SK-N-SH (cell line): Measurements from ENCODE around the gene MICALL1.

Source experiments
- CTCF ChIP-seq: fragments of 200-600 bp; sonication (generic); IDR thresholded peaks from 2 replicates; pipeline ENCODE4 v1.6.1; 2017; ENCODE audit warnings: antibody characterized with exemption, mild to moderate bottlenecking, moderate library complexity
- EP300 ChIP-seq, 2 experiments: IDR thresholded peaks; 2 replicates each; pipeline versions ENCODE4 v1.4.0 to v1.6.1; 2012; ENCODE audit warnings: borderline replicate concordance in 1 of 2, low read depth in 1 of 2, low read length in 1 of 2
- EZH2phosphoT487 ChIP-seq: fragments of 200-600 bp; sonication (generic); IDR thresholded peaks from 2 replicates; pipeline ENCODE4 v1.6.1; 2017; ENCODE audit warnings: low read depth, mixed run types, mild to moderate bottlenecking, antibody characterized with exemption, moderate library complexity, borderline replicate concordance
- FOXM1 ChIP-seq: IDR thresholded peaks from 2 replicates; pipeline ENCODE4 v1.4.0; 2012; ENCODE audit warnings: low read depth, mild to moderate bottlenecking
- JUND ChIP-seq: IDR thresholded peaks from 2 replicates; pipeline ENCODE4 v1.4.0; 2012
- MAX ChIP-seq: IDR thresholded peaks from 2 replicates; pipeline ENCODE4 v1.4.0; 2012; ENCODE audit warnings: low read depth
- NFIC ChIP-seq: IDR thresholded peaks from 2 replicates; pipeline ENCODE4 v1.4.0; 2012; ENCODE audit warnings: borderline replicate concordance
- POLR2AphosphoS5 ChIP-seq: IDR thresholded peaks from 2 replicates; pipeline ENCODE4 v1.6.1; 2012; ENCODE audit warnings: low read depth, low read length
- RAD21 ChIP-seq: IDR thresholded peaks from 2 replicates; pipeline ENCODE4 v1.6.1; 2012; ENCODE audit warnings: mild to moderate bottlenecking, low read length
- RCOR1 ChIP-seq: fragments of 150-350 bp; IDR thresholded peaks from 2 replicates; pipeline ENCODE4 v1.6.1; 2017; ENCODE audit warnings: antibody characterized with exemption, low read length
- REST ChIP-seq: IDR thresholded peaks from 2 replicates; pipeline ENCODE4 v1.6.1; 2012; ENCODE audit warnings: mild to moderate bottlenecking, low read depth, low read length, moderate library complexity
- SIN3A ChIP-seq: IDR thresholded peaks from 2 replicates; pipeline ENCODE4 v1.6.1; 2012; ENCODE audit warnings: low read depth, mild to moderate bottlenecking, low read length, moderate library complexity, borderline replicate concordance
- SMC3 ChIP-seq: IDR thresholded peaks from 2 replicates; pipeline ENCODE4 v1.6.1; 2012; ENCODE audit warnings: low read depth, low read length, improper control_type of control experiment

GRCh38 chr22:37894939-37895670 is 11.0 kb upstream of the MICALL1 start:
- TF ChIP-seq RAD21 (no peak), FOXM1 (no peak), CTCF (no peak), POLR2AphosphoS5 (no peak), EP300 (IDR thresholded peaks at IDR 0.05; ENCODE audit: borderline replicate concordance in 1 of 2, low read depth in 1 of 2, low read length in 1 of 2) (no peak), EZH2phosphoT487 (no peak), MAX (no peak), SIN3A (no peak), REST (no peak), JUND (no peak), RCOR1 (no peak), SMC3 (no peak), NFIC (no peak)
